Measurements from ENCODE around the gene CACNA2D4. TPM values are rescaled to one million over a fixed set of nuclear protein-coding genes. Genes with fewer than 3 reads are reported as not detected.

Gene CACNA2D4
- total RNA-seq, 1 donor from 2014 or later = 0.72 TPM

DNA sequence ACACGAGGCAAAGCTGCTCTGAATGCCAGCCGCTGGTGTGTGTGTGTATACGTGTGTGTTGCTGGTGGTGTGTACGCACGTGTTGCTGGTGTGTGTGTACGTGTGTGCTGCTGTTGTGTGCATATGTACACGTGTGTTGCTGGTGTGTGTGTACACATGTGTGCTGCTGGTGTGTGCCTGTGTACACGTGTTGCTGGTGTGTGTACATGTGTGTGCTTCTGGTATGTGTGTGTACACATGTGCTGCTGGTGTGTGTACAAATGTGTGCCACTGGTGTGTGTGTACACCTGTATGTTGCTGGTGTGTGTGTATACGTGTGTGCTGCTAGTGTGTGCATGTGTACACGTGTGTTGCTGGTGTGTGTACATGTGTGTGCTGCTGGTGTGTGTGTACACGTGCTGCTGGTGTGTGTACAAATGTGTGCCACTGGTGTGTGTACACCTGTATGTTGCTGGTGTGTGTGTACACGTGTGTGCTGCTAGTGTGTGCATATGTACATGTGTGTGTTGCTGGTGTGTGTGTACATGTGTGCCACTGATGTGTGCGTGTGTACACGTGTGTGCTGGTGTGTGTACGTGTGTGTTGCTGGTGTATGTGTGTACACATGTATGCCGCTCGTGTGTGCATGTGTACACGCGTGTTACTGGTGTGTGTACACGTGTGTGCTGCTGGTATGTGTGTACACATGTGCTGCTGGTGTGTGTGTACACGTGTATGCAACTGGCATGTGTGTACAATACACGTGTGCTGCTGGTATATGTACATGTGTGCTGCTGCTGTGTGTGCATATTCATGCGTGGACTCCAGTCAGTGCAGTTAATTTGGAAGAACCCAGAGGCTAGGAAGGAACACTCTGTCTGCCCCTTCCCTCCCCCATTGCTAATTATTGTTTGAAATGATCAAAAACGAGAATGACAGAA is 47.2 kb downstream of the CACNA2D4 start:
- DNase-seq (ENCODE audit: low spot score) = no peak

- DNase-seq (ENCODE audit: low spot score) = no peak
These were observed 48.4 kb downstream of the CACNA2D4 start for GRCh38 chr12:1870086-1870485.

DNA sequence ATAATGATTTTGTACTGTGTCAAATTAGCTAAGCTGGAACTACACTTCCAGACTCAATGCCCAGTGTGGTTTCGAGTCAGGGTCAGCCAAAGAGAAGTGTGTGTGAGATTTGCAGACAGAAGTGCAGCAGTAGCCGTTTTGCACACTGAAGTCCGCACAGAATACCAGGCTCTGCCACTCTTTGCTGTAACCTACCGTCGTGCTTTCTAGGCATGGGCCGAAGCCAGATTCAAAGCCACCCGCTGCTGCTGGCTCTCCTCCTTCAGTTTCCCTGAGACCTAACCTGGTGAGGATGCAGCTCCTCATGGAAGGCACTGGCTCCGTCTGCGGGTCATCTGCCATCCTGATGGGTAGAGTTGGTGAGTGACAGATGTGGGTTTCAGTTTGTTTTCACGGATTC is 49.3 kb downstream of the CACNA2D4 start:
- DNase-seq (ENCODE audit: low spot score) = no peak

DNA sequence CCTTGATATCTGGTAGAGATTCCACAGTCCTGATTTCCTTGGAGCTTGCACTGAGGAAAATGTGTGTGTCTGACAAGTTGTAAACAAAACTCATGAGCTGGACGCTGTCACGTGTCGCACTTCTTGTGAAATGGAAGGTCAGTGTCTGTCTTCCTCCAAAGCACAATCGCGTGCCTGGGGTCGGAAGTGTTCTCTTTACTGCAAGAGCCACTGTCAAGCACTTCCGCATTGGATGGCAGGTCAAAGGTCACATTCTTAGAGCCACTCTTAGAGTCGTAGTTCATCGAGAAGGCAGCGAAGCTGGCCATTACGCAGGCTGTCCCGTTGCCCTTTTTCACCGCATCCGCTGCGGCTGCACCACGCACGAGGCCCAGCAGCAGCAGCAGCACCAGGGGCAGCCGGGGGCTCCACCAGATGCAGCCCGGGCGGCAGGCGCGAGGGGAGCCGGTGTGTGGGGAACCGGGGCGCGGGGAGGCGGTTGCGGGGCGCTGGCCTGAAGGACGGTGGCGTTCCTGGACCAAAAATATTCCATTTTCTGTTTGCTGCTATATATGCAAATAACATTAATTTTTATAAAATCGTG is 53.1 kb downstream of the CACNA2D4 start:
- DNase-seq (ENCODE audit: low spot score) = no peak

- DNase-seq (ENCODE audit: low spot score) = no peak
These were observed 53.6 kb downstream of the CACNA2D4 start for GRCh38 chr12:1864867-1865266.

GRCh38 chr12:1864456-1864855 is 54.0 kb downstream of the CACNA2D4 start:
- DNase-seq (ENCODE audit: low spot score) = no peak

DNA sequence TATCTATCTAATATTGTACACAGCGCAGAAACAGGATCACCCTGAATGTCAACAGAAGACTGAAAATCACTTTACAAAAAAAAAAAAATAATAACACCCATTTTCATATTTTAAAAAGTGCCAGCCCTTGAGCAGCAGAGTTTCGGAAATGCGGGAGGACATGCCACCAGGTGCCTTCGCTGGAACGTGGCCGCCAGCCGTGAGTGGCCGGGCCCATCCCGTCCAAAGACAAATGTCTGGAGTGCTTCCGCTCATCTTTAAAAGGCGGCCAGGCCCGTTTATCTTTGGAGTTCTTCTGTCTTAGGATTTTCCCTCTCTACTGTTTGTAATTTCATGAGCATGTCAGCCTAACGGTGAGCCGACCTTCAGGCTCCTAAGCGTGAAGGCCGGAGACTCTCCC is 54.6 kb downstream of the CACNA2D4 start:
- no peak for DNase-seq (ENCODE audit: low spot score)

DNA sequence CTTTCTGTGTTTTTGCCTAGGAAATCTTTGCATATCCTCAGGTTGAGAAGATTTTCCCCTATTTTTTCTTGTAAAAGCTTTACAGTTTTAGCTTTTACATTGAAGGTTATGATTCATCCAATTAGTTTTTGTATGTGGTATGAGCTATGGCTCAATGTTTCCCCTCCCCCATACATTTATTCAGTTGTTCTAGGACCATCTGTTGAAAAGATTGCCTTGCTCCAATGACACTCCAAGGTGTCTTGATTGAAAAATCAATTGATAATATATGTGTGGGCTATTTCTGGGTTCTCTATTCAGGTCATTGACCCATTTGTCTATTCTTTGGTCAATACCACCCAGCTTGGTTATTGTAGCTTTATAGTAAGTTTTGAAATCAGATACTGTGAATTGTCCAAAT is 55.5 kb downstream of the CACNA2D4 start:
- no peak for DNase-seq (ENCODE audit: low spot score)

DNA sequence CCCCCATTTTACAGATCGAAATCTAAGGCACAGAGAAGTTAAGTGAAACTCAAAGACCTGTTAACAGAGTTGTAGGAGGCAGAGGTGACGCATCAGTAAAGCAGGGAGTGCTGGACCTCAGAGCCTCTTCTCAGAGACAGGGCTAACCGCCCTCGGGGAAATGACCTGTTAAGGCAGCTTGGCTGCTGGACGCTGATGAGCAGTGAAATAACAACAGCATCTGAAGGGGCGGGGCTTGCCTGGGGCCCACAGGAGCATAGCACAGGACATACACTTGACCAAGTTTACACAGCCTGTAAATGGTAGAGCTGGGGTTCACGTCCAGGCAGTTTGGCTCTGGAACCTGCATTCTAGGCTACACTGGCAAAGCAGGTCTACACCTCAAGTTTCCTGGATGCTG is 58.8 kb downstream of the CACNA2D4 start:
- DNase-seq (ENCODE audit: low spot score) = no peak

- DNase-seq (ENCODE audit: low spot score) = no peak
These were observed 60.0 kb downstream of the CACNA2D4 start for GRCh38 chr12:1858456-1858855.

DNA sequence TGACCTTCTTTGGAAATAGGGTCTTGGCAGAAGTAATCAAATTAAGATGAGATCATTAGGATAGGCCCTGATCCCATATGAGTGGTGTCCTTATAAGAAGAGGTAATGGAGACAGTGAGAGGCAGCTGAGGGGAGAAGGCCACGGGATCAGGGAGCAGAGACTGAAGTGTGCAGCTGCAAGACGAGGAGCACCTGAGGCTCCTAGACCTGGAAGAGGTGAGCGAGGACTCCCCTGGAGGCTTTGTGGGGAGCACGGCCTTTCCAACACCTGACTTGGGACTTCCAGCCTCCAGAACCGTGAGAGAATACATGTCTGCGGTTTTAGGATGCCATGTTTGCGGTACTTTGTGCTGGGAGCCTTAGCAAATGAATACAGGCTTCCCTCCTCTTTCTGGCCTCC is 60.6 kb downstream of the CACNA2D4 start:
- no peak for DNase-seq (ENCODE audit: low spot score)

- no peak for DNase-seq (ENCODE audit: low spot score)
These were observed 61.4 kb downstream of the CACNA2D4 start for GRCh38 chr12:1857086-1857485.

DNA sequence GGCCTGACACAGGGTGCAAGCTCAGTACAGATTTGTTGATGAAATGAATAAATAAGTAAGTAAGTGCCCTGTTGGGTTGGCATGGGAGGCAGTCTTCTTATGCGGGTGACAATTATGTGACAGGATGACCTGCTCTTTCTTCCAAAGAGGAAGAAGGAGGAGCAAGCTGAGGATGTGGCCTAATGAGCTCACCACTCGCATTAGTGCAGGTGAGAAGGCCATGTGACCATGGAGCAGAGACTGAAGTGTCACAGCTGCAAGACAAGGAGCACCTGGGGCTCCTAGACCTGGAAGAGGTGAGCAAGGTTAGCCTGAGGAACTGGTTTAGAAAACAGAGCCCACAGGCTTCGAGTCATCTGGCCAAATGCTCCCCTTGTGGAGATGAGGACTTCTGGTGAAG is 63.2 kb downstream of the CACNA2D4 start:
- no peak for DNase-seq (ENCODE audit: low spot score)

DNA sequence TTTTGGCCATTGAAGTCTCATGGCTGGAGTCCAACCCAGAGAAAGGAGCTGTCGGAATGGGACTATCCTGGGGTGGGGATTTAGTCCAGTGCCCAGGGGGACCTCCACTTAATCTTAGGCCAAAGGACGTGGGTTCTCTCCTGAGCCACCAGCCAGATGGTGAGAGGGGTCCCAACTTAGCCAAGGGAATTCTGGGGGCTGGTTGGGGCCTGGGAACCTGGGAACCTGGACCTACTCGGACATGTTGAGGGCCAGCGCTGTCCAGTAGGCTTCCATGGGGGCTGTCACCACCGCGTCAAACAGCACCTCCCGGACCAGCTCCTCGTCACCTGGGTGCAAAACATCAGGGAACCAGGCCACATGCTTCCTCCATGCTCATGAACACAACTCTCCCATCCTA is 64.7 kb downstream of the CACNA2D4 start:
- DNase-seq (ENCODE audit: low spot score) = no peak

DNA sequence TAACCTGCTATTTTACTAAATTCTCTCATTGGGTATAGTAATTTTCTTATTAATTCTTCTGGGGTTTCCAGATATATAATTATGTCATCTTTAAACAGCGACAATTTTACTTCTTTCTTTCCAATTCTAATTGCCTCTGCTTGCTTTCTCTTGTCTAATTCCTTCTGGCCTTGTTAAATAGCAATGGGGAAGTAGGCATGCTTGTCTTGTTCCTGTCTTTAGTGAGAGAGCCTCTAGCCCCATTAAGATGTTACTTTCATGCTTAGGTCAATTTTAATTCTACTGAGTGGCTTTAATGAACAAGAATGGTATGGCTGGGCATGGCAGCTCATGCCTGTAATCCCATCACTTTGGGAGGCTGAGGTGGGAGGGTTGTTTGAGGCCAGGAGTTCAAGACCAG is 66.4 kb downstream of the CACNA2D4 start:
- no peak for DNase-seq (ENCODE audit: low spot score)

DNA sequence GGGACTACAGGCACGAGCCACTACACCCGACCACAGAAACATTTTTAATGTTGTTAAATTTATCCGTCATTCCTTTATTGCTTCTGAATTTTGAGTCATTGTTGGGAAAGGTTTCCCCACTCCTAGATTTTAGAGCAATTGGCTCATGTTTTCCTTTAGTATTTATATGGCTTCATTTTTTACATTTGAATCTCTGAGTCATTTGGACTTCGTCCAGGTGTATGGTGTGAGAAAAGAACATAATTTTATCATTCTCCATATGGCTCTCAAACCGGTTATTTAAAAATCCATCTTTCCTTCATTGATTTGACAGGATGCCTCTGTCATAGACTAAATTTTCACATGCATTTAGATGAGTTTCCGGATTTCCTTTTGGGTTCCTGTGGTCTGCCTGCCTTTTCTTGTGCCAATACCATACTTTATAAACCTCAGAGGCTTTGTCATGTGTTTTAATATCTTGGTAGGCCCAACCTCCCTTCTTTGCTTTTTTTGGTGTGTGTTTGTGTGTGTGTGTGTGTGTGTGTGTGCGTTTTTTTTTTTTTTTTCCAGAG is 67.2 kb downstream of the CACNA2D4 start:
- no peak for DNase-seq (ENCODE audit: low spot score)

DNA sequence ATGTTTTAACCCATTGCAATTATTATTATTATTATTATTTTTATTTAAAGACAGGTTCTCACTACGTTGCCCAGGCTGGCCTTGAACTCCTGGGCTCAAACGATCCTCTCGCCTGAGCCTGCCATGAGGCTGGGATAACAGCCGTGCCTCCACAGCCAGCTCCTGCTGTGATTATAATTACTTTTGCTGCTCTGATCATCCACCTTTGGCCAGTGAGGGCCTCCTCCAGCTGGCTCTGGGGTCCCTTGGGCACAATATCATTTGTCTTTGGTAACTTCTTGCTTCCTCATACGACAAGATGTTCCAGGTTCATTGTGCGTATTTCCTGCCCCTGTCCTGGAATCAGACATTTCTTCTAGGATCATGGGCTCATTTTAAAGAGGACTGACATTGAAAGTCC is 69.7 kb downstream of the CACNA2D4 start:
- no peak for DNase-seq (ENCODE audit: low spot score)

GRCh38 chr12:1848146-1848545 is 70.3 kb downstream of the CACNA2D4 start:
- no peak for DNase-seq (ENCODE audit: low spot score)

DNA sequence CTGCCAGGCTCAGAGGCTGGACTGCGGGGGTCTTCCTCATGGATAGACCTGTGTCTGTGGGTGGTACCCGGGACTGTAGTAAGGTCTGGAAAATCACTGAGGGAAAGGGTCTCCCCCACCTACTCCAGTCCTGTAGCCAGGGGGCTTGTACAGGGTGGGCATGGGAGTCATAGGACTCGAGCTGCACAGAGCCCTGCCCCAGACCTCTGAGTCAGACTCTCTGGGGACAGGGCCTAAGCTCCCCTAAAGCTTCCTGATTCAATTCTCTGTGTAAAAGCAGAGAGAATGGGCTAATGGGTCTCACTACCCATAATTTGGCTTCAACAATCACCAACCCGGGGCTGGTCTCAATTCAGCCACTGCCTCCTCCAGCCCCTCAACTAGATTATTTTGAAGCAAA is 71.0 kb downstream of the CACNA2D4 start:
- no peak for DNase-seq (ENCODE audit: low spot score)

GRCh38 chr12:1846421-1847405 is 71.7 kb downstream of the CACNA2D4 start:
- no peak for DNase-seq (ENCODE audit: low spot score)

DNA sequence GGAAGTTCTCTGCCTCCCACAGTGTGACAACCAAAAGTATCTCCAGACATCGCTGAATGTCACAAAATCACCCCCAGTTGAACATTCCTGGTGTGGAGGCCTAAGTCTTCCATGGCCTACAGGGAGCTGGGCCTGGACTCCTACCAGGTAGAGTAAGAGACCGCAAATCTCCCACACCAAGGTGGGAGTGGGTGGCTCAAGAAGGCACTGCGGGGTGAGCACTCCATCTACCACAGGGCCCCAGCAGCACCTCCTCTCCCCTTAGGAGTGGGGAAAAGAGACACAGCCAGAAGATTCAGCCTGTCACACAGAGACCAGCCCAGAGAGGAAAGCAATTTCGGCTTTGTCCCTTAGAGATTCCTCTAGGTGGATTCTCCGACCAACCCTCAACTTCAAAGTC is 72.6 kb downstream of the CACNA2D4 start:
- no peak for DNase-seq (ENCODE audit: low spot score)

- no peak for DNase-seq (ENCODE audit: low spot score)
These were observed 73.0 kb downstream of the CACNA2D4 start for GRCh38 chr12:1845427-1845826.

All from umbilical cord (tissue), 2 donors.